ENCODE data around the gene TTC39A.

TTC39A gene

GRCh38 chr1:51330331-51331201 is at the start of gene TTC39A:
Gene TTC39A, minus strand, starts transcription at chr1:51330562. Its CDS starts 85 bp downstream, at chr1:51330477.
- no peak for TF ChIP-seq CTCF (IDR thresholded peaks at IDR 0.05)
- H3K27me3 ChIP-seq: peaks cover 57% of the 10 kb centered on the region
- H3K9me3 ChIP-seq: no peaks in the 10 kb centered on the region
- peaks cover 0 to 8% of the 10 kb centered on the region in 2 experiments for H3K4me1 ChIP-seq (ENCODE audit: control insufficient read depth in 1 of 2, insufficient read depth in 1 of 2, low read depth in 1 of 2, low read length in 1 of 2)
- no peaks in the 10 kb centered on the region for H3K36me3 ChIP-seq
- H3K27ac ChIP-seq: no peak within 1 kb of the TSS
- no peak within 1 kb of the TSS for H3K4me3 ChIP-seq (ENCODE audit: low read depth in 1 of 2, low read length in 1 of 2)

DNA sequence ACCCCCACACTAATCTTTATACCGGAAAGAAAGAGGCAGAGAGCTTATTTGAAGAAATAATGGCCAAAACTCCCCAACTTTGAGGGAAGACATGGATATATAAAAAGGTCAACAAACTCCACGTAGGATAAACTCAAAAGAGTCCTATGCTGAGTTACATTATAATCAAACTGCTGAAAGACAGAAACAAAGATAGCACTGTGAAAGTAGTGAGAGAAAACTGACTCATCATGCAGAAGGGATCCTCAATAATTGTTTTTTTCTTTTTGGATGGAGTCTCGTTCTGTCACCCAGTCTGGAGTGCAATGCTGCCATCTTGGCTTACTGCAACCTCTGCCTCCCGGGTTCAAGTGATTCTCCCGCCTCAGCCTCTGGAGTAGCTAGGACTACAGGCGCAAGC is 48.5 kb upstream of the TTC39A start:
- Histone ChIP-seq H3K27me3 (no peaks in the 10 kb centered on the region), H3K4me3 (ENCODE audit: low read depth in 1 of 2, low read length in 1 of 2) (no peak overlapping the region), H3K9me3 (no peaks in the 10 kb centered on the region), H3K36me3 (peaks cover 47% of the 10 kb centered on the region), H3K27ac (no peak overlapping the region), H3K4me1 (ENCODE audit: control insufficient read depth in 1 of 2, insufficient read depth in 1 of 2, low read depth in 1 of 2, low read length in 1 of 2) (no peaks in the 10 kb centered on the region)
- no peak for TF ChIP-seq CTCF (IDR thresholded peaks at IDR 0.05)

GRCh38 chr1:51373898-51374297 is 43.5 kb upstream of the TTC39A start:
- H3K36me3 ChIP-seq: peaks cover 68% of the 10 kb centered on the region
- no peaks in the 10 kb centered on the region for H3K4me1 ChIP-seq (ENCODE audit: control insufficient read depth in 1 of 2, insufficient read depth in 1 of 2, low read depth in 1 of 2, low read length in 1 of 2)
- H3K27me3 ChIP-seq: no peaks in the 10 kb centered on the region
- no peak overlapping the region for H3K27ac ChIP-seq
- H3K4me3 ChIP-seq (ENCODE audit: low read depth in 1 of 2, low read length in 1 of 2): no peak overlapping the region
- no peaks in the 10 kb centered on the region for H3K9me3 ChIP-seq
- TF ChIP-seq CTCF (IDR thresholded peaks at IDR 0.05): no peak

- H3K27ac ChIP-seq: no peak overlapping the region
- H3K27me3 ChIP-seq: no peaks in the 10 kb centered on the region
- H3K4me1 ChIP-seq (ENCODE audit: control insufficient read depth in 1 of 2, insufficient read depth in 1 of 2, low read depth in 1 of 2, low read length in 1 of 2): no peaks in the 10 kb centered on the region
- H3K4me3 ChIP-seq (ENCODE audit: low read depth in 1 of 2, low read length in 1 of 2): no peak overlapping the region
- peaks cover 62% of the 10 kb centered on the region for H3K36me3 ChIP-seq
- no peak for TF ChIP-seq CTCF (IDR thresholded peaks at IDR 0.05)
- no peaks in the 10 kb centered on the region for H3K9me3 ChIP-seq
These were observed 42.2 kb upstream of the TTC39A start for GRCh38 chr1:51372561-51372960.

GRCh38 chr1:51369171-51369570 is 38.8 kb upstream of the TTC39A start:
- Histone ChIP-seq H3K4me3 (ENCODE audit: low read depth in 1 of 2, low read length in 1 of 2) (no peak overlapping the region), H3K4me1 (ENCODE audit: control insufficient read depth in 1 of 2, insufficient read depth in 1 of 2, low read depth in 1 of 2, low read length in 1 of 2) (no peaks in the 10 kb centered on the region), H3K27ac (no peak overlapping the region), H3K27me3 (no peaks in the 10 kb centered on the region), H3K9me3 (no peaks in the 10 kb centered on the region), H3K36me3 (peaks cover 57% of the 10 kb centered on the region)
- no peak for TF ChIP-seq CTCF (IDR thresholded peaks at IDR 0.05)
